A673 (cell line): ENCODE results near the gene DCANP1.

ENCODE experiments used
- EZH2 ChIP-seq: fragments of 200-600 bp; sonication (generic); IDR thresholded peaks from 2 replicates; pipeline ENCODE4 v1.6.1; 2017; ENCODE audit warnings: borderline replicate concordance, low read depth, mild to moderate bottlenecking, mixed read lengths, antibody characterized with exemption, low read length; ENCODE audit not compliant: poor library complexity, severe bottlenecking
- TF ChIP-seq, protein P1 (sequence below): fragments of 300-800, 200-600 bp; sonication (generic); conservative IDR thresholded peaks from 2 replicates; pipeline ENCODE4 v1.5.1; 2017; ENCODE audit warnings: low read depth, mild to moderate bottlenecking, antibody characterized with exemption, low read length, moderate library complexity, mixed read lengths

- no peak for TF ChIP-seq EZH2
- TF ChIP-seq, protein P1, sequence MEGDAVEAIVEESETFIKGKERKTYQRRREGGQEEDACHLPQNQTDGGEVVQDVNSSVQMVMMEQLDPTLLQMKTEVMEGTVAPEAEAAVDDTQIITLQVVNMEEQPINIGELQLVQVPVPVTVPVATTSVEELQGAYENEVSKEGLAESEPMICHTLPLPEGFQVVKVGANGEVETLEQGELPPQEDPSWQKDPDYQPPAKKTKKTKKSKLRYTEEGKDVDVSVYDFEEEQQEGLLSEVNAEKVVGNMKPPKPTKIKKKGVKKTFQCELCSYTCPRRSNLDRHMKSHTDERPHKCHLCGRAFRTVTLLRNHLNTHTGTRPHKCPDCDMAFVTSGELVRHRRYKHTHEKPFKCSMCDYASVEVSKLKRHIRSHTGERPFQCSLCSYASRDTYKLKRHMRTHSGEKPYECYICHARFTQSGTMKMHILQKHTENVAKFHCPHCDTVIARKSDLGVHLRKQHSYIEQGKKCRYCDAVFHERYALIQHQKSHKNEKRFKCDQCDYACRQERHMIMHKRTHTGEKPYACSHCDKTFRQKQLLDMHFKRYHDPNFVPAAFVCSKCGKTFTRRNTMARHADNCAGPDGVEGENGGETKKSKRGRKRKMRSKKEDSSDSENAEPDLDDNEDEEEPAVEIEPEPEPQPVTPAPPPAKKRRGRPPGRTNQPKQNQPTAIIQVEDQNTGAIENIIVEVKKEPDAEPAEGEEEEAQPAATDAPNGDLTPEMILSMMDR: no peak
These were observed 1.8 kb upstream of the DCANP1 start for GRCh38 chr5:135448791-135449507.
